K562 (cell line): Measurements from ENCODE around the gene PHLDB3. TPM values are rescaled to one million over a fixed set of nuclear protein-coding genes. Genes with fewer than 3 reads are reported as not detected.
A peak's percentile ranks its signal among the peaks of the same experiment; 100 is the strongest.

Experiments
- BCOR ChIP-seq: fragments of 450-650 bp; IDR thresholded peaks from 2 replicates; pipeline ENCODE4 v1.6.1; 2016
- CBX5 ChIP-seq: IDR thresholded peaks from 2 replicates; pipeline ENCODE4 v1.6.1; 2014; ENCODE audit warnings: low read depth, borderline replicate concordance
- CC2D1A ChIP-seq: fragments of 450-650 bp; IDR thresholded peaks from 2 replicates; pipeline ENCODE4 v1.6.1; 2017; ENCODE audit warnings: mild to moderate bottlenecking
- CUX1 ChIP-seq: fragments of 200-800 bp; sonication (Bioruptor generic); IDR thresholded peaks from 2 replicates; pipeline ENCODE4 v1.6.1; 2016; ENCODE audit warnings: missing genetic modification characterization, missing compliant biosample characterization
- ETV1 ChIP-seq: fragments of 450-650 bp; conservative IDR thresholded peaks from 2 replicates; pipeline ENCODE4 v1.6.1; 2016; ENCODE audit warnings: missing genetic modification characterization, control low read depth, low read depth, missing compliant biosample characterization
- GABPB2 ChIP-seq: fragments of 250-450 bp; sonication (Bioruptor Pico); conservative IDR thresholded peaks from 2 replicates; pipeline ENCODE4 v1.5.1; 2021; ENCODE audit warnings: mild to moderate bottlenecking
- IRF9 ChIP-seq: fragments of 450-650 bp; IDR thresholded peaks from 2 replicates; pipeline ENCODE4 v1.6.1; 2016; ENCODE audit warnings: missing biosample characterization, missing genetic modification characterization
- MLX ChIP-seq, 2 experiments: fragments of 450-650 bp in 1 of 2; sonication (generic) in 1 of 2; formaldehyde crosslinking; conservative IDR thresholded peaks; 2 replicates each; pipeline versions ENCODE4 v1.4.0 to v1.8.1; 2020 to 2022; ENCODE audit warnings: mild to moderate bottlenecking in 1 of 2, missing genetic modification reagents in 1 of 2
- NR2C1 ChIP-seq, 2 experiments: fragments of 450-650 bp; IDR thresholded peaks; 2 replicates each; pipeline ENCODE4 v1.6.1; 2017; ENCODE audit warnings: mild to moderate bottlenecking in 2 of 2, antibody characterized with exemption in 1 of 2, inconsistent platforms in 1 of 2, missing compliant biosample characterization in 1 of 2, missing genetic modification characterization in 1 of 2
- RUNX1 ChIP-seq: sonication (generic); IDR thresholded peaks from 2 replicates; pipeline ENCODE4 v1.6.1; 2016; ENCODE audit warnings: antibody characterized with exemption, low read depth
- SAFB ChIP-seq: fragments of 200-400 bp; formaldehyde crosslinking; IDR thresholded peaks from 2 replicates; pipeline ENCODE4 v1.6.1; 2017; ENCODE audit warnings: low read depth, low read length, borderline replicate concordance
- STAG1 ChIP-seq: sonication (generic); formaldehyde crosslinking; IDR thresholded peaks from 2 replicates; pipeline ENCODE4 v1.5.0; 2020; ENCODE audit warnings: missing genetic modification reagents, borderline replicate concordance
- TEAD1 ChIP-seq, 2 experiments: fragments of 450-650 bp in 1 of 2; sonication (generic) in 1 of 2; formaldehyde crosslinking; IDR thresholded peaks; 2 replicates each; pipeline versions ENCODE4 v1.4.0 to v1.8.0; 2020 to 2022; ENCODE audit warnings: mild to moderate bottlenecking in 2 of 2, missing genetic modification reagents in 1 of 2
- ZNF175 ChIP-seq: fragments of 200-800 bp; sonication (Bioruptor generic); IDR thresholded peaks from 2 replicates; pipeline ENCODE4 v1.6.1; 2016; ENCODE audit warnings: low read depth, mild to moderate bottlenecking, missing genetic modification characterization, missing compliant biosample characterization
- ZNF398 ChIP-seq: fragments of 250-450 bp; sonication (Bioruptor Pico); IDR thresholded peaks from 2 replicates; pipeline ENCODE4 v1.8.0; 2021; ENCODE audit warnings: moderate library complexity, mild to moderate bottlenecking, inconsistent platforms
- ZNF589 ChIP-seq: fragments of 200-800 bp; sonication (Bioruptor generic); IDR thresholded peaks from 2 replicates; pipeline ENCODE4 v1.6.1; 2016; ENCODE audit warnings: low read depth, missing genetic modification characterization, missing compliant biosample characterization
- ZNF740 ChIP-seq, 3 experiments: fragments of 200-800 bp in 1 of 3; sonication (Bioruptor generic) in 1 of 3; sonication (generic) in 1 of 3; formaldehyde crosslinking in 1 of 3; IDR thresholded peaks; 2 replicates each; pipeline versions ENCODE4 v1.6.1 to v1.8.0; 2016 to 2022; ENCODE audit warnings: mild to moderate bottlenecking in 2 of 3, missing compliant biosample characterization in 2 of 3, missing genetic modification characterization in 2 of 3, missing genetic modification reagents in 1 of 3
- polyA plus RNA-seq, 8 experiments: library from polyadenylated mRNA; depleted of rRNA in 4 of 8; stranded (reverse) in 5 of 8; unstranded in 3 of 8; fragments of >200 nt; fragmentation: Nextera tagmentation in 2 of 8; fragmentation: Illumina TruSeq in 1 of 8; extraction: Ambion mirVana in 2 of 8; extraction: Trizol in 1 of 8; gene quantifications; 2 replicates each; pipeline versions ENCODE4 v1.2.1 to v1.2.3, GENCODE V29; 2011 to 2014; ENCODE audit warnings: inconsistent platforms in 1 of 8, missing spikeins in 1 of 8
- total RNA-seq, 7 experiments: library from RNA; depleted of rRNA in 6 of 7; stranded (reverse); fragments of >200 nt in 6 of 7; fragmentation: Illumina TruSeq in 2 of 7; extraction: Trizol in 2 of 7; gene quantifications; 2 replicates each; pipeline versions ENCODE4 v1.2.1 to v1.2.3, GENCODE V29; 2011 to 2021; ENCODE audit warnings: low replicate concordance in 1 of 7

PHLDB3 gene
- total and polyA plus RNA-seq, 9 of the 15 experiments (the other 6 are each of a cell fraction or from before 2014, with no cell fraction given): 0.04 to 23.5 (median 3.9) TPM

GRCh38 chr19:43445426-43445825, 59.1 kb downstream of the PHLDB3 start (continued):
- TF ChIP-seq MLX (CRISPR knock-in tag; conservative IDR thresholded peaks at IDR 0.05): no peak
- no peak for TF ChIP-seq STAG1
- no peak for TF ChIP-seq NR2C1 (IDR thresholded peaks at IDR 0.05)
- TF ChIP-seq NR2C1 (tag; IDR thresholded peaks at IDR 0.05): peak; percentile 87
- no peak for TF ChIP-seq RUNX1
- TF ChIP-seq IRF9 (tag): peak; percentile 65; the same call in 1 of the 2 replicates
- no peak for TF ChIP-seq BCOR
- TF ChIP-seq CC2D1A: no peak
- TF ChIP-seq CUX1 (CRISPR knock-in tag): peak; percentile 57
- peak in 1 of 2 experiments; percentile 79; a peak in 2 of 4 replicates for TF ChIP-seq TEAD1 (CRISPR knock-in tag; IDR thresholded peaks at IDR 0.05)
- no peak for TF ChIP-seq ZNF740 (CRISPR knock-in tag; IDR thresholded peaks at IDR 0.05)
- TF ChIP-seq ZNF740 (tag; IDR thresholded peaks at IDR 0.05): peak in 1 of 2 experiments; percentile 89; a peak in 2 of 4 replicates
- peak; percentile 32; the same call in 1 of the 2 replicates for TF ChIP-seq ZNF589 (CRISPR knock-in tag)
- no peak for TF ChIP-seq GABPB2
- TF ChIP-seq ZNF175 (CRISPR knock-in tag): peak; percentile 67; the same call in 1 of the 2 replicates
- TF ChIP-seq CBX5: no peak
- peak; percentile 29; the same call in 1 of the 2 replicates for TF ChIP-seq ETV1 (tag)
- no peak for TF ChIP-seq SAFB
- TF ChIP-seq ZNF398: 0 out of 2 replicates have a peak, but pooled peaks have one; percentile 46
